ENCODE data around the gene MIPEP. TPM values are rescaled to one million over a fixed set of nuclear protein-coding genes. Genes with fewer than 3 reads are reported as not detected.

The MIPEP gene
- 12.9 and 33.2 TPM in 2 replicates for total RNA-seq

GRCh38 chr13:23888658-23889614 lies at the start of gene MIPEP:
Gene MIPEP (minus strand): TSS chr13:23889400. CDS start chr13:23889320, 80 bp downstream.

GRCh38 chr13:23897452-23897919 lies 8.3 kb upstream of the MIPEP start, which contains the start of gene C1QTNF9B:
Gene C1QTNF9B (minus strand): TSS chr13:23897502.

Small RNA genes within 50 kb of the gene (small RNA-seq; reads per million reads assigned to genes)
- gene MTCO3P2 (ENCODE audit: low replicate concordance): not detected

Other genes with a start within 250 kb of the MIPEP start
- gene C1QTNF9B, start 8.1 kb upstream of the MIPEP start, total RNA-seq: not detected in 2 replicates

All from placental pericyte (primary cell).